GM19372 (cell line): ENCODE results near the gene CD247.
"Not testable (repeated sequence)": the region's sequence is repeated elsewhere in the genome, so short reads cannot be mapped to it uniquely, and the experiment has no call there.

ENCODE experiments used
- ATAC-seq: cut with Tn5 transposase; IDR thresholded peaks from one replicate; pipeline ENCODE4 v1.9.1; 2021; ENCODE audit warnings: mild to moderate bottlenecking, low read depth, moderate library complexity; ENCODE audit not compliant: unreplicated experiment

Gene CD247

GRCh38 chr1:167518331-167518700 lies at the start of gene CD247:
Gene CD247 (minus strand): TSS chr1:167518529. CDS start chr1:167518465, 64 bp downstream.
- no peak for ATAC-seq

GRCh38 chr1:167567663-167568062 lies 49.3 kb upstream of the CD247 start:
- no peak for ATAC-seq

GRCh38 chr1:167566766-167567165 lies 48.4 kb upstream of the CD247 start:
- ATAC-seq, result no peak

GRCh38 chr1:167565922-167566321 lies 47.6 kb upstream of the CD247 start:
- ATAC-seq, result no peak

GRCh38 chr1:167564612-167565270 lies 46.4 kb upstream of the CD247 start:
- no peak for ATAC-seq

- no peak for ATAC-seq
These were observed 45.4 kb upstream of the CD247 start for GRCh38 chr1:167563579-167564246.

GRCh38 chr1:167562702-167563101 lies 44.4 kb upstream of the CD247 start:
- ATAC-seq, result no peak

- no peak for ATAC-seq
These were observed 43.4 kb upstream of the CD247 start for GRCh38 chr1:167561753-167562152.

- ATAC-seq, result no peak
These were observed 37.8 kb upstream of the CD247 start for GRCh38 chr1:167555971-167556714.

- not testable (repeated sequence) for ATAC-seq
These were observed 36.7 kb upstream of the CD247 start for GRCh38 chr1:167555072-167555471.

- peak; percentile 20 for ATAC-seq
These were observed 35.9 kb upstream of the CD247 start for GRCh38 chr1:167554028-167554779.

- peak; percentile 98 for ATAC-seq
These were observed 35.1 kb upstream of the CD247 start, which contains the start of gene CREG1 for GRCh38 chr1:167553136-167554027. Gene CREG1 (minus strand): TSS chr1:167553762.

GRCh38 chr1:167551362-167551761 lies 33.0 kb upstream of the CD247 start:
- no peak for ATAC-seq

- ATAC-seq, result no peak
These were observed 30.0 kb upstream of the CD247 start for GRCh38 chr1:167548059-167548932.

GRCh38 chr1:167546935-167547334 lies 28.6 kb upstream of the CD247 start:
- ATAC-seq, result no peak

- ATAC-seq, result no peak
These were observed 27.0 kb upstream of the CD247 start for GRCh38 chr1:167545349-167545748.

- no peak for ATAC-seq
These were observed 26.2 kb upstream of the CD247 start for GRCh38 chr1:167544447-167545093.
